Trophoblast cell (in vitro differentiated cells and primary cell): ENCODE data around the gene RICTOR.
A peak's percentile ranks its signal among the peaks of the same experiment; 100 is the strongest.

Source experiments
- DNase-seq, 2 donors: peaks; one replicate each; pipeline ENCODE4 v3.0.0-alpha.2; 2016
- H2AFZ ChIP-seq: 2 replicates; pipeline ENCODE4 v1.6.1; 2013; ENCODE audit warnings: low read length, moderate library complexity, mild to moderate bottlenecking; ENCODE audit not compliant: insufficient read depth, poor library complexity
- H2AK5ac ChIP-seq: 2 replicates; pipeline ENCODE4 v1.6.1; 2013; ENCODE audit warnings: mild to moderate bottlenecking, low read length
- H2BK120ac ChIP-seq: 2 replicates; pipeline ENCODE4 v1.6.1; 2013; ENCODE audit warnings: low read length, mild to moderate bottlenecking, moderate library complexity; ENCODE audit not compliant: insufficient read depth, poor library complexity
- H2BK12ac ChIP-seq: 2 replicates; pipeline ENCODE4 v1.6.1; 2013; ENCODE audit warnings: mild to moderate bottlenecking, low read length, moderate library complexity
- H2BK5ac ChIP-seq: 2 replicates; pipeline ENCODE4 v1.6.1; 2013; ENCODE audit warnings: low read length, low read depth, moderate library complexity, mild to moderate bottlenecking; ENCODE audit not compliant: poor library complexity
- H3K14ac ChIP-seq: 2 replicates; pipeline ENCODE4 v1.6.1; 2013; ENCODE audit warnings: mild to moderate bottlenecking, low read length
- H3K18ac ChIP-seq: 2 replicates; pipeline ENCODE4 v1.6.1; 2013; ENCODE audit warnings: mild to moderate bottlenecking, low read length
- H3K23ac ChIP-seq: 2 replicates; pipeline ENCODE4 v1.6.1; 2013; ENCODE audit warnings: low read length
- H3K27ac ChIP-seq: 2 replicates; pipeline ENCODE4 v1.5.1; 2013; ENCODE audit warnings: low read depth, mild to moderate bottlenecking, inconsistent platforms, low read length, moderate library complexity
- H3K27me3 ChIP-seq: 2 replicates; pipeline ENCODE4 v1.6.1; 2013; ENCODE audit warnings: inconsistent platforms, mild to moderate bottlenecking, low read length, moderate library complexity; ENCODE audit not compliant: insufficient read depth
- H3K36me3 ChIP-seq, 2 experiments: 1 replicate in 1 of 2; 2 replicates in 1 of 2; pipeline ENCODE4 v1.6.1; 2013; ENCODE audit warnings: low read length in 2 of 2, mild to moderate bottlenecking in 2 of 2, moderate library complexity in 1 of 2; ENCODE audit not compliant: insufficient read depth in 2 of 2, control insufficient read depth in 1 of 2
- H3K4ac ChIP-seq: 2 replicates; pipeline ENCODE4 v1.6.1; 2013; ENCODE audit warnings: low read depth, mild to moderate bottlenecking, low read length, moderate library complexity
- H3K4me1 ChIP-seq, 2 experiments: 1 replicate in 1 of 2; 2 replicates in 1 of 2; pipeline ENCODE4 v1.6.1; 2013; ENCODE audit warnings: low read length in 2 of 2, mild to moderate bottlenecking in 2 of 2, moderate library complexity in 1 of 2; ENCODE audit not compliant: insufficient read depth in 2 of 2, control insufficient read depth in 1 of 2
- H3K4me2 ChIP-seq: 2 replicates; pipeline ENCODE4 v1.6.1; 2013; ENCODE audit warnings: inconsistent platforms, mild to moderate bottlenecking, low read length, moderate library complexity
- H3K4me3 ChIP-seq: 2 replicates; pipeline ENCODE4 v1.5.1; 2013; ENCODE audit warnings: mild to moderate bottlenecking, low read depth, low read length, inconsistent platforms
- H3K79me1 ChIP-seq: one replicate; pipeline ENCODE4 v1.6.1; 2013; ENCODE audit warnings: low read length
- H3K79me2 ChIP-seq: 2 replicates; pipeline ENCODE4 v1.6.1; 2013; ENCODE audit warnings: low read length, mild to moderate bottlenecking; ENCODE audit not compliant: control insufficient read depth, insufficient read depth, poor library complexity
- H3K9ac ChIP-seq: 2 replicates; pipeline ENCODE4 v1.6.1; 2013; ENCODE audit warnings: mild to moderate bottlenecking, low read length
- H3K9me3 ChIP-seq: 2 replicates; pipeline ENCODE4 v1.6.1; 2013; ENCODE audit warnings: low read depth, mild to moderate bottlenecking, control low read depth, inconsistent platforms, low read length; ENCODE audit not compliant: insufficient read depth
- H4K12ac ChIP-seq: 2 replicates; pipeline ENCODE4 v1.6.1; 2013; ENCODE audit warnings: low read depth, mild to moderate bottlenecking, low read length, moderate library complexity
- H4K8ac ChIP-seq: 2 replicates; pipeline ENCODE4 v1.6.1; 2013; ENCODE audit warnings: low read depth, mild to moderate bottlenecking, low read length, moderate library complexity
- H4K91ac ChIP-seq: one replicate; pipeline ENCODE4 v1.6.1; 2013; ENCODE audit warnings: low read depth, mild to moderate bottlenecking, low read length, moderate library complexity
- WGBS: extraction: QIAGEN DNeasy Blood & Tissue Kit; methylation state at CpG from one replicate; pipeline ENCODE4 v1.1.7; 2013; ENCODE audit warnings: missing lambda C conversion rate; ENCODE audit not compliant: insufficient read length, insufficient coverage; ENCODE audit errors: extremely low coverage; 5-methylcytosine and 5-hydroxymethylcytosine counted together

RICTOR gene

DNA sequence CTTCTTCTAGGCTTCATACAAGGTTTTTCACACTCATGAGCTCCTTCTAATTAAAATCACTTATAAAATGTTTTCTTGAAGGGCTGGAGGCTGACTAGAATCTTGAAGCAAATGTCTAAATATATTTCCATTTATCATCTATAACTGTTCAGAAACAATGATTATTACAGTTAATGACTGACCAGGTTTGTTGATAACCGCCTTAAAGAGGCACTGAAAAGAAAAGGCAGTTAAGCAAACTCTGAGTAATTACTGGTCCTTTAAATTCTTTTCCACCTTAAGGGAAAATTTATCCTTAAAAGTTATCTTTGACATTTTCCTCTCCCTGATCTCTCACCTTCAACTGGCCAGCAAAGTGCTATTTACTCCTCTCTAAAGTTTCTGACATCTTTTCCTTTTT lies 43.2 kb downstream of the RICTOR start:
- no peaks in the 10 kb centered on the region for H3K27me3 ChIP-seq
- H3K18ac ChIP-seq: no peak overlapping the region
- H4K91ac ChIP-seq: no peak overlapping the region
- H3K79me1 ChIP-seq: no peaks in the 10 kb centered on the region
- H2BK120ac ChIP-seq: no peak overlapping the region
- no peak overlapping the region for H3K4me2 ChIP-seq
- H3K36me3 ChIP-seq: peaks cover 2% of the 10 kb centered on the region in 2 experiments
- DNase-seq: no peak
- H2BK5ac ChIP-seq: no peak overlapping the region
- H3K9me3 ChIP-seq: no peaks in the 10 kb centered on the region
- no CpG with 5 or more reads among the region's 1 CpG for WGBS
- H2AK5ac ChIP-seq: no peak overlapping the region
- H3K4ac ChIP-seq: no peak overlapping the region
- H3K9ac ChIP-seq: no peak overlapping the region
- H3K4me1 ChIP-seq: no peaks in the 10 kb centered on the region
- H3K14ac ChIP-seq: no peak overlapping the region
- no peaks in the 10 kb centered on the region for H3K79me2 ChIP-seq
- H4K8ac ChIP-seq: no peak overlapping the region
- no peak overlapping the region for H3K4me3 ChIP-seq
- H3K23ac ChIP-seq: no peak overlapping the region
- H3K27ac ChIP-seq: no peak overlapping the region
- no peak overlapping the region for H4K12ac ChIP-seq
- H2BK12ac ChIP-seq: no peak overlapping the region
- H2AFZ ChIP-seq: no peak overlapping the region

DNA sequence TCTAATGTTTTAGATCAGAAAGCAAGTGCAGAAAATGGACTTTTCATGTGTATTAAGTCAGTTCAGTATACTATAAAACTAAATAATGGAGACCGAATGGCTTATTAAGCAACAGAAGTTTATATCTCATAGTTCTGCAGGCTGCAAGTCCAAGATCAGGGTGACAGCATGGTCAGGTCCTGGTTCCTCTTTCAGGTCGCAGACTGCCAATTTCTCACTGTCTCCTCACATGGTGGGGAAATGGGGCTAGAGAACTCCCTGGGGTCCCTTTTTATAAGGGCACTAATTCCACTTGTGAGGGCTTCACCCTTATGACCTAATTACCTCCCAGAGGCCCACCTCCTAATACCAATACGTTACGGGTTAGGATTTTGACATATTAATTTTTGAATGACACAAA lies 48.7 kb downstream of the RICTOR start:
- H3K23ac ChIP-seq: no peak overlapping the region
- no peaks in the 10 kb centered on the region for H3K79me2 ChIP-seq
- H2BK12ac ChIP-seq: no peak overlapping the region
- no peak overlapping the region for H3K9ac ChIP-seq
- H3K4me3 ChIP-seq: no peak overlapping the region
- no peak overlapping the region for H3K4ac ChIP-seq
- peaks cover 0 to 5% of the 10 kb centered on the region in 2 experiments for H3K4me1 ChIP-seq
- no peak overlapping the region for H2AK5ac ChIP-seq
- H3K14ac ChIP-seq: no peak overlapping the region
- H3K79me1 ChIP-seq: no peaks in the 10 kb centered on the region
- no peaks in the 10 kb centered on the region for H3K27me3 ChIP-seq
- H3K4me2 ChIP-seq: no peak overlapping the region
- H2AFZ ChIP-seq: no peak overlapping the region
- no CpG with 5 or more reads among the region's 4 CpGs for WGBS
- no peaks in the 10 kb centered on the region for H3K9me3 ChIP-seq
- H4K12ac ChIP-seq: no peak overlapping the region
- no peak overlapping the region for H4K8ac ChIP-seq
- no peak overlapping the region for H4K91ac ChIP-seq
- H3K27ac ChIP-seq: no peak overlapping the region
- H3K36me3 ChIP-seq: peaks cover 2% of the 10 kb centered on the region in 2 experiments
- H2BK120ac ChIP-seq: no peak overlapping the region
- H3K18ac ChIP-seq: no peak overlapping the region
- DNase-seq: no peak
- no peak overlapping the region for H2BK5ac ChIP-seq

DNA sequence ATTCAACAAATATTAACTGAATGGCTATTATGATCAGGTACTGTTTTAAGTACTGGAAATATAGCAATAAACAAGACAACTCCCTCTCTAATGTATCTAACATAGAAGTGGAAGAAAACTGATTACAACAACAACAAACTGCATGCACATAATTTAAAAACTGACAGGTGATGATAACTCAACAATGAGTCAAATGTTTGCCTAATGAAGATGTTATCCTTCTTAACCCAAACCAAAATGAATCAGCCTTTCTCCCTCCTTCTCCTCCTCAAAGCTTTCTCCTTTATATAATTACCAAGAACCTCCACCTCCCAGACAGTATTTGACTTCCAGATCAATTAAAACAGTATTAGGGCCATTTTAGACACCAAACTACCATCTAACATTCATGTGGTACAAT lies 49.3 kb downstream of the RICTOR start:
- Histone ChIP-seq H2AK5ac (no peak overlapping the region), H3K4me2 (no peak overlapping the region), H4K8ac (no peak overlapping the region), H2BK12ac (no peak overlapping the region), H4K12ac (no peak overlapping the region), H3K27me3 (no peaks in the 10 kb centered on the region), H2AFZ (no peak overlapping the region), H3K14ac (no peak overlapping the region), H2BK120ac (no peak overlapping the region), H3K79me2 (no peaks in the 10 kb centered on the region), H3K4me3 (no peak overlapping the region), H3K9ac (no peak overlapping the region), H3K27ac (no peak overlapping the region), H3K18ac (no peak overlapping the region), H4K91ac (no peak overlapping the region), H3K36me3 (peaks cover 2% of the 10 kb centered on the region in 2 experiments), H2BK5ac (no peak overlapping the region), H3K79me1 (no peaks in the 10 kb centered on the region), H3K23ac (no peak overlapping the region), H3K4me1 (peaks cover 0 to 5% of the 10 kb centered on the region in 2 experiments), H3K9me3 (no peaks in the 10 kb centered on the region), H3K4ac (no peak overlapping the region)
- DNase-seq: no peak

DNA sequence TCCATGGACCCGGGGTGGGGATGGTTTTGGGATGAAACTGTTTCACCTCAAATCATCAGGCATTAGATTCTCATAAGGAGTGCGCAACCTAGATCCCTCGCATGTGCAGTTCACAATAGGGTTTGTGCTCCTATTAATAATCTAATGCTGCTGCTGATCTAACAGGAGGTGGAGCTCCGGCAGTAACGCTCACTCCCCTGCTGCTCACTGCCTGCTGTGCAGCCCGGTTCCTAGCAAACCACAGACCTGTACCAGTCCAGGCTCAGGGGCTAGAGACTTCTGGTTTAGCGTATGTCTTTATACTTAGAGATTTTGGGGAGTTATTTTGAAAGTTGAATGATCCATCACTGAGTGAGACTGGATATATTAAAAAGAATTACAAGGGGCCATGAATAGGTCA lies 50.2 kb downstream of the RICTOR start:
- Histone ChIP-seq H3K4ac (no peak overlapping the region), H2BK12ac (no peak overlapping the region), H3K18ac (peak overlapping the region; percentile 65), H3K4me1 (peaks cover 0 to 5% of the 10 kb centered on the region in 2 experiments), H3K14ac (no peak overlapping the region), H3K23ac (no peak overlapping the region), H3K9ac (no peak overlapping the region), H3K27ac (no peak overlapping the region), H2BK5ac (no peak overlapping the region), H3K27me3 (no peaks in the 10 kb centered on the region), H2AFZ (no peak overlapping the region), H3K4me2 (no peak overlapping the region), H3K4me3 (no peak overlapping the region), H3K9me3 (no peaks in the 10 kb centered on the region), H3K79me2 (no peaks in the 10 kb centered on the region), H3K79me1 (no peaks in the 10 kb centered on the region), H3K36me3 (peaks cover 2% of the 10 kb centered on the region in 2 experiments), H4K12ac (no peak overlapping the region), H2AK5ac (no peak overlapping the region), H4K8ac (no peak overlapping the region), H2BK120ac (no peak overlapping the region), H4K91ac (no peak overlapping the region)
- no peak for DNase-seq
- no CpG with 5 or more reads among the region's 7 CpGs for WGBS
